Activated T-cell treated with anti-CD3 and anti-CD28 coated beads, Interleukin-2, amount 50 U/mL, for 48 hours (primary cell): ENCODE results near the gene CAND2.

Experiments used
- DNase-seq, 2 experiments: peaks; one replicate each; pipeline ENCODE4 v3.0.0-alpha.2; 2020

Gene CAND2

DNA sequence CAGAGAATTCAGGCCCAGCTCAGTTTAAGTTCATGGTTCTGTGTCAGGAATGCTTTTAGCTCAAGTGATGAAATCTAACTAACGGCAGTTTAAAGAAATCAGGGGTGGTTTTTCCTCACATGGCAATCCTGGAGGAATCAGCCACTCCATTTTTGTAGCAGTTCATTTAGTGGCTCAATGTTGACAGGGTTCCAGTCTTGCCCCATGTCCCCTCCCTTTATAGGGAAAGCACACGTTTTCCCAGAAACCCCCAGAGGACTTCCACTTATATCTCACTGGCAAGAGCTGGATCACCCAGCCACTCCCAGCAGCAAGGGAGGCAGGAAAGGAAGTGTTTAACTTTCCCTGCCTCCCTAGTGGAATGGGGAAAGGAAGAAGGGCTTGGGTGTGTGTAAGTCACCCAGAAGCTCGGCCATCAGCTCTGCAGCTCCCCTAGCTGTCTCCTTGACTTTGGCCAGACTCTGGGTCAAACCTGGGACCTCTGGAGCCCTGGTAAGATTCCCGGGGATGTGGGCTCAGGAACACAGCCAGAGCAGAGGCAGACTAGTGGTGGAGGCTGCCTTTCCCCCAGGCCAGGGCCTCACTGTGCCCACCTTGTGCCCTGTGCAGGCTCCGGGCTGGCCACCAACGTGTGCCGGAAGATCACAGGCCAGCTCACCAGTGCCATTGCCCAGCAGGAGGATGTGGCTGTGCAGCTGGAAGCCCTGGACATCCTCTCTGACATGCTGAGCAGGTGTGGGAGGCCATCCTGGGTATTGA lies 11.3 kb downstream of the CAND2 start:
- DNase-seq = no peak

GRCh38 chr3:12808587-12808986 lies 12.1 kb downstream of the CAND2 start:
- DNase-seq = no peak

DNA sequence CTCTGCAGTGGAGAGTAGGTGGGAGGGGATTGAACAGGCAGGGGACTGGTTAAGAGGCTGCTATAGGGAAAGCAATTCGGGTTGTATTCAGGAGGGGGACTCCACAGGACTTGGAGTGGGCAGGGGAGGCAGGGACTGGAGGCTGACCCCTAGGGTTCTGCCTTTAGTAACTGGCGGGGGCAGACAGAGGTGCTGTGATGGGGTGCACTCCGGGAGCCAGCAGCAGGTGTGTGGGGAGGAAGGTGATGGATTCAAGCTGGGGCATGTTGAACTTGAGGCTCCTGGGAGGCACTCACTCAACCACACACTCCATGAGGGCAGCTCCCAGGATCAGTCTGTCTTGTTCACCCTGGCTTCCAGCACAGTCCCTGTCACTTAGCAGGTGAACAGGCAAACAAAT lies 12.5 kb downstream of the CAND2 start:
- DNase-seq = no peak

- no peak for DNase-seq
Measured at GRCh38 chr3:12809435-12809834, 13.0 kb downstream of the CAND2 start.

GRCh38 chr3:12810013-12810780 lies 13.7 kb downstream of the CAND2 start:
- peak; percentile 97 to 98 for DNase-seq

GRCh38 chr3:12810961-12811360 lies 14.5 kb downstream of the CAND2 start:
- DNase-seq = no peak

- no peak for DNase-seq
Measured at GRCh38 chr3:12812812-12813211, 16.3 kb downstream of the CAND2 start.

- DNase-seq = no peak
Measured at GRCh38 chr3:12813967-12814366, 17.5 kb downstream of the CAND2 start.

DNA sequence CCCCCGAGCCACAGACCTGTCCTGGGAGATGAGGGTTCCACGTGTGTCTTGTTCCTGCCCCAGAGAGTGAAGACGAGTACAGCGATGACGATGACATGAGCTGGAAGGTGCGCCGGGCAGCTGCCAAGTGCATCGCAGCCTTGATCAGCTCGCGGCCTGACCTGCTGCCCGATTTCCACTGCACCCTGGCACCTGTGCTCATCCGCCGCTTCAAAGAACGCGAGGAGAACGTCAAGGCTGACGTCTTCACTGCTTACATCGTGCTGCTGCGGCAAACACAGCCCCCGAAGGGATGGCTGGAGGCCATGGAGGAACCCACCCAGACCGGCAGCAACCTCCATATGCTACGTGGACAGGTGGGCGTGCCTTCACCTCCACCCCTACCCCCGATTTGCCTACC lies 18.6 kb downstream of the CAND2 start:
- DNase-seq = no peak

DNA sequence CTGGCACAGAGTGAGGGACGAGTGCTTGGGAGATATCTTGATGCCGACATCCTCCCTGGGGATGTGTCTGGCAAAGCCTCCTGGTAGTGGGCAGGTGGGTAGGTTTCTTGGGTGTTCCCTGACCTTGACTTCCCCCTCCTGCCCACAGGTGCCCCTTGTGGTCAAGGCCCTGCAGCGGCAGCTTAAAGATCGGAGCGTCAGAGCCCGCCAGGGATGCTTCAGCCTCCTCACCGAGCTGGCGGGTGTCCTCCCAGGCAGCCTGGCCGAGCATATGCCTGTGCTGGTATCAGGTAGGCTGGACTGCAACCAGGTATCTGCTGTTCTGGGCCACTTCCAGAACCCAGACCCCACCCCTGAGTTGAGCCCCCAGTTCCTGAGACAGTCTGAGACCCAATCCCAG lies 19.2 kb downstream of the CAND2 start:
- DNase-seq = no peak

DNA sequence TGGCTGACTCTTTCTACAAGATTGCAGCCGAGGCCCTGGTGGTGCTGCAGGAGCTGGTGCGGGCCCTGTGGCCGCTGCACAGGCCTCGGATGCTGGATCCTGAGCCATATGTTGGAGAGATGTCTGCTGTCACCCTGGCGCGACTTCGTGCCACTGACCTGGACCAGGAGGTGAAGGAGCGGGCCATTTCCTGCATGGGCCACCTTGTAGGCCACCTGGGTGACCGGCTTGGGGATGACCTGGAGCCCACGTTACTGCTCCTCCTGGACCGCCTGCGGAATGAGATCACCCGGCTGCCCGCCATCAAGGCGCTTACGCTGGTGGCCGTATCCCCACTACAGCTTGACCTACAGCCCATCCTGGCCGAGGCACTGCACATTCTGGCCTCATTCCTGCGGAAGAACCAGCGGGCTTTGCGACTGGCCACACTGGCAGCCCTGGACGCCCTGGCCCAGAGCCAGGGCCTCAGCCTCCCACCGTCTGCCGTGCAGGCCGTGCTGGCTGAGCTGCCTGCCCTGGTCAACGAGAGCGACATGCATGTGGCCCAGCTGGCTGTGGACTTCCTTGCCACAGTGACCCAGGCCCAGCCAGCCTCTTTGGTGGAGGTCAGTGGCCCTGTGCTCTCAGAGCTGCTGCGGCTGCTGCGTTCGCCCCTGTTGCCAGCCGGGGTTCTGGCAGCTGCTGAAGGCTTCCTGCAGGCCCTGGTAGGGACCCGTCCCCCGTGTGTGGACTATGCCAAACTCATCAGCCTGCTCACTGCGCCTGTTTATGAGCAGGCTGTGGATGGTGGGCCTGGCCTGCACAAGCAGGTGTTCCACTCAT lies 20.3 kb downstream of the CAND2 start:
- no peak for DNase-seq

- no peak for DNase-seq
Measured at GRCh38 chr3:12817343-12817710, 20.8 kb downstream of the CAND2 start.

DNA sequence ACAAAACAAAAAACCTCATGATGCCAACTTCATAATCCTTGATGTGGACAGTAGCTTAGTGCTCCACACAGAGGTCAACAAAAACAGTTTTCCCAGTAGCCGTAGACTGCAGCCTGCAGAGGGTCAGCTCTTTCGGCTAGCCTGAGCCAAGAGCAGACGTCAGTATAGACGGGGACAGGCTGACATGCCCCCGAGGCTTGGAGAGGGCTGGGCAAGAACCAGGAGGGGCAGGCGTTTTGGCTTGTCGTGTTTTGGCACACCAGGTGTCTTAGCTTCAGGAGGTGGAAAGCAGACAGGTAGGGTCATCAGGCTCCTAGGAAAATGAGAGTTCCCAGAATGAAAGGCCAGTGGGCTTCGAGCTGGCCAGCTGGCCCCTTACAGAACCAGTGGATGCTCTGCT lies 21.8 kb downstream of the CAND2 start:
- DNase-seq = no peak

- no peak for DNase-seq
Measured at GRCh38 chr3:12818773-12819172, 22.3 kb downstream of the CAND2 start.

GRCh38 chr3:12822725-12823373 lies 26.4 kb downstream of the CAND2 start:
- no peak for DNase-seq

GRCh38 chr3:12824299-12824698 lies 27.8 kb downstream of the CAND2 start:
- no peak for DNase-seq

- DNase-seq = no peak
Measured at GRCh38 chr3:12825156-12825555, 28.7 kb downstream of the CAND2 start.

DNA sequence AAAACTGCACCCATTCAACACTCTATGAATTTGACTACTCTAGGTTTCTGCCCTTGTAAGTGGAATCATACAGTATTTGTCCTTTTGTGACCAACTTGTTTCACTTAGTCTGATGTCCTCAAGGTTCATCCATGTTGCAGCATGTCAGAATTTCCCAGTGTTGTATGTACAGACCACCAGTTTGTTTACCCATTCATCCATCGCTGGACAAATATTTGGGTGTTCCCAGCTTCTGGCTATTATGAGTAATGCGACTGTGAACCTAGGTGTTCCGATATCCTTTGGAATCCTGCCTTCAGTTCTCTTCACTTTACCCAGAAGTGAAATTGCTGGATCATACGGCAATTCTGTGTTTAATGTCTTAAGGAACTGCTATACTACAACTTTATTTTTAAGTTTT lies 32.3 kb downstream of the CAND2 start:
- DNase-seq = no peak

- no peak for DNase-seq
Measured at GRCh38 chr3:12829404-12829803, 32.9 kb downstream of the CAND2 start.

DNA sequence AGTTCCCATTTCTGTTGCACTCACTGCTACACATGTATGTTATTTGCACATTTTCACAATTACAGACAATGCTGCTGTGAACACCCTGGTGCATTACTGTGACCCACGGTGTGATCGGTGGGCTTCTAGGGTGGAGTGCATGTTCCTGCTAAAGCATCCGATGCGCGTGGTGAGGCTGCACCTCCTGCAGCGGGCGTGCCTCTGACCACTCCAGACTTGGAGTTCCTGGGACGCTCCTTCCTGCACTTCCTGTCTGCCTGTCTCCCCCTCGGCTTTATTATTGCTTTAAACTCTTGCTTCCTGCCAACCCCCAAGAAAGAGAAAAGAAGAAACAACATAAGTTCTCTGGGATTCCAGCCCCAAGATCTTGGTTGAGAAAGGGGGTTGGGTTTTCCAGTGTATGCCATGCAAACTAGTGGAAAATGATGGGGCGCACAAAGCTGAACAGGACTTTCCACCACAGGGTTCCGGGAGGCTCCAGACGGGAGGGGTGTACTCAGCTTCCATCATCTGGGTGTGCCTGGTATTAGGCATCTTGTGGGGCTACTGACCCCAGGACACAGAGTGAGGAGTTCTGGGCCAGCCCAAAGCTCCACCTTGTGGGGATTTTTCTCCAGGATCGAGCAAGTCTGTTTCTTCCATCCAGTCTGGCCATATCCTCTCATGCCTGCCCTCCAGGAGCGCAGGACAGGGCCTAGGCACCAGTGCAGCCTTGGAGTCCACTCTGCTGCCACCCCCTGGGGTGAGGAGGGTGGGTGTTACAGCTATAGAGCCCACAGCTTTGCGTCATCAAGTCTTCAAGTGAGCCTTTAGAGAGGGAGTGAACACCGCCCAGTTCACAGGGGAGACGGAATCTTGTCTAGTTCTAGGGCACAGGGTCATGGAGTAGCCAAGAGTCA lies 33.7 kb downstream of the CAND2 start:
- DNase-seq = no peak

- DNase-seq = no peak
Measured at GRCh38 chr3:12830785-12831156, 34.3 kb downstream of the CAND2 start.

DNA sequence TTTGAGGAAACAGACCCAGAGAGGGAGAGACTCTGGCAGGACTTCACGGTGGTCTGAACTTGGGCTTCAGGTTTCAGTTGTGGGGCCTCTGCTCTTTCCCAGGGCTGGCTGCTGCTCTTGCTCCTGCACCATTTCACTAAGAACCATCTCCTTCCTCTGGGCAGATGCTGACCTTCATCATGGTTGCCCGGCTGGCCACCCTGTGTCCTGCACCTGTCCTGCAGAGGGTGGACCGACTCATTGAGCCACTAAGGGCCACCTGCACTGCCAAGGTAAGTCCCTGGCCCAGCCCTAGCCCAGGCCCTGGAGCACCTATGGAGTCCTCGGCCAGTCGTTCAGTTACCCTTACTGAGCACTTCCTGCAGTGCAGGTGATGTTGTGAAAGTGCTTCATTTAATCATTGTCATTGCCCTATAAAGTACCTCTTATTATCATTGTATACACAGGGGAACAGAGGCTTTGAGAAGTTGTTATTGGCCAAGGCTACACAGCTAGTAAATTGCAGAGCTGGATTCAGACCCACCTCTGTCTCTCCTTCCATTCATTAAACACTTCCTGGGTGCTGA lies 34.9 kb downstream of the CAND2 start:
- no peak for DNase-seq
